ENCODE measurements around the gene RASAL3. TPM values are rescaled to one million over a fixed set of nuclear protein-coding genes. Genes with fewer than 3 reads are reported as not detected.

RASAL3 gene
- total RNA-seq, 4 donors from 2014 or later, result 1.9 to 117 (median 15.3) TPM

GRCh38 chr19:15427991-15428471 lies 36.3 kb downstream of the RASAL3 start:
- no peak overlapping the region for H3K27ac ChIP-seq
- TF ChIP-seq, protein P1, sequence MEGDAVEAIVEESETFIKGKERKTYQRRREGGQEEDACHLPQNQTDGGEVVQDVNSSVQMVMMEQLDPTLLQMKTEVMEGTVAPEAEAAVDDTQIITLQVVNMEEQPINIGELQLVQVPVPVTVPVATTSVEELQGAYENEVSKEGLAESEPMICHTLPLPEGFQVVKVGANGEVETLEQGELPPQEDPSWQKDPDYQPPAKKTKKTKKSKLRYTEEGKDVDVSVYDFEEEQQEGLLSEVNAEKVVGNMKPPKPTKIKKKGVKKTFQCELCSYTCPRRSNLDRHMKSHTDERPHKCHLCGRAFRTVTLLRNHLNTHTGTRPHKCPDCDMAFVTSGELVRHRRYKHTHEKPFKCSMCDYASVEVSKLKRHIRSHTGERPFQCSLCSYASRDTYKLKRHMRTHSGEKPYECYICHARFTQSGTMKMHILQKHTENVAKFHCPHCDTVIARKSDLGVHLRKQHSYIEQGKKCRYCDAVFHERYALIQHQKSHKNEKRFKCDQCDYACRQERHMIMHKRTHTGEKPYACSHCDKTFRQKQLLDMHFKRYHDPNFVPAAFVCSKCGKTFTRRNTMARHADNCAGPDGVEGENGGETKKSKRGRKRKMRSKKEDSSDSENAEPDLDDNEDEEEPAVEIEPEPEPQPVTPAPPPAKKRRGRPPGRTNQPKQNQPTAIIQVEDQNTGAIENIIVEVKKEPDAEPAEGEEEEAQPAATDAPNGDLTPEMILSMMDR (IDR thresholded peaks at IDR 0.05), result no peak
- TF ChIP-seq POLR2AphosphoS5 (IDR thresholded peaks at IDR 0.05), result no peak
- TF ChIP-seq EP300 (IDR thresholded peaks at IDR 0.05; ENCODE audit: low read depth), result no peak
- TF ChIP-seq POLR2A (IDR thresholded peaks at IDR 0.05), result no peak
- WGBS, 2 donors (ENCODE audit: low coverage in 1 of 2), result 95% methylated on average over 29 of the region's 35 CpGs; no CpG with 5 or more reads in 1 of the 2 donors
- no peak overlapping the region for H3K4me3 ChIP-seq
- no peaks in the 10 kb centered on the region for H3K27me3 ChIP-seq
- in situ Hi-C loops (cut with MboI; ENCODE audit: low pct_ligation_motif_present in 1 of 4, low pct_unique_long_range_greater_than_20kb in 1 of 4, low sequenced_read_pairs in 3 of 4), result loop anchor here in 3 of 4 donors (10.0 to 25.0 kb wide), 2 partner anchors 127 to 166 kb away; no protein-coding TSS in a partner anchor
- no peak for DNase-seq
- intact Hi-C loops (cut with DNase I; ENCODE audit: low total_unique reads), result no loop called here
- peaks cover 0 to 34% (median 19%) of the 10 kb centered on the region in 4 donors for H3K36me3 ChIP-seq
- H3K9me3 ChIP-seq, result no peaks in the 10 kb centered on the region
- peaks cover 15 to 24% (median 19%) of the 10 kb centered on the region in 4 donors for H3K4me1 ChIP-seq

DNA sequence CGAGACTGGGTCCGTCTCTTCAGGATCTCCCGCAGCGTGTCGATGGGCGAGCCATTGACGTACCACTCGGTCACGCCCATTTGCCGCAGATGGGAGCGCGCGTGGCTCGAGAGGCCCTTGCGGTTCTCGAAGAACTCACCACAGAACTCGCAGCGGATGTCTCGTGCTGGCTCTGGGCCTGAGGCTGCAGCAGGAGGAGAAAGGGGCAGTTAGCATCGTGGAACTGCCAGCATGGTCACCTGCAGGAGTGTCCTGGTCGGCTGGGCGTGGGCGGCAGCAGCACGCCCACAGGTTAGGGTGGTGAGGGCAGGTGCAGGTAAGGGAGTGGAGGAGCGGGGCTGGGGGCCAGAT lies 37.0 kb downstream of the RASAL3 start:
- Histone ChIP-seq H3K36me3 (peaks cover 0 to 38% (median 23%) of the 10 kb centered on the region in 4 donors), H3K27ac (no peak overlapping the region), H3K4me1 (peaks cover 15 to 23% (median 19%) of the 10 kb centered on the region in 4 donors), H3K4me3 (no peak overlapping the region), H3K9me3 (no peaks in the 10 kb centered on the region), H3K27me3 (no peaks in the 10 kb centered on the region)
- DNase-seq, result no peak
- in situ Hi-C loops (cut with MboI; ENCODE audit: low pct_ligation_motif_present in 1 of 4, low pct_unique_long_range_greater_than_20kb in 1 of 4, low sequenced_read_pairs in 3 of 4) (loop anchor here in 3 of 4 donors (10.0 to 25.0 kb wide), 2 partner anchors 127 to 165 kb away; no protein-coding TSS in a partner anchor), intact Hi-C loops (cut with DNase I; ENCODE audit: low total_unique reads) (no loop called here)
- WGBS, 2 donors (ENCODE audit: low coverage in 1 of 2), result 93% methylated on average over 25 of the region's 25 CpGs; no CpG with 5 or more reads in 1 of the 2 donors
- TF ChIP-seq POLR2AphosphoS5 (IDR thresholded peaks at IDR 0.05), result no peak
- no peak for TF ChIP-seq EP300 (IDR thresholded peaks at IDR 0.05; ENCODE audit: low read depth)
- TF ChIP-seq, protein P1 (IDR thresholded peaks at IDR 0.05), result no peak
- TF ChIP-seq POLR2A (IDR thresholded peaks at IDR 0.05), result no peak

DNA sequence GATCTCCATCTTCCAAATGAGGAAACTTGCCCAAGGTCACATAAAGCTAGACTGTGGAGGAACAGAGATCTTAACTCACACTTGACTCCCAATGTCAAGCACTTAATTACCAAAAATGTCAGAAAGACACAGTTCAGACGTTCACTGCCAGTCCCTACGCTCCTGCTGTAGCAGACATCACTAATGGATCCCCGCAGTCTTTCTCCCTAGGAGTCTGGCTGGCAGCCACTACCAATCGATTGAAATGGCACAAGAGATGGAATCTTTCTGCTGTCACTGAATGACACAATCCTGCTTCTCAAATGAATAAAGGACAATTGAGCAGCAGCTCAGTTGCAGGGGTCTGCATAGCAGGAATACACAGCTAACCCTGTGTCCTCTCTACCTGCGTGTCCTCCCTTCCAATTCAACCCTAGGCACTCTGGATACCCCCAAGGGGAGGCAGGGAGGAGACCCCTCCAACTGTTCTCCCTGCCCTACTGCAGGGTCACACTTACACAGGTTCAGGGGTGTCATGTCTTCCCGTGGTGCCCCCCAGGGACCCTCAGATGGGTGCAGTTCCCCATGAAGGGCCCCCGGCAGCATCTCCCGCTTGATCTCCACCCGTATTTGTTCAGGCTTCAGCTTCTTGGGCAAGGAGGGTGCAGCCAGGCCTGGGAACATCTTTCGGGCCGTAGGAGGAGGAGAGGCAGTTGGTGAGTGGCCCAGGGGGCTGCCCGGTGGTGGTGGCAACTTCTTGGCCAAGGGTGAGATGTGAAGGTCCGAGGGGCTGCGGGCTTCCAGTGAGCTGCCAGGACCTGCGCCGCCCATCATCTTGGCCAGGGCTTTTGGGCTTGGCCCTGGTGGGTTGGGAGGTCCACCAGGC lies 37.6 kb downstream of the RASAL3 start:
- Histone ChIP-seq H3K36me3 (peaks cover 0 to 38% (median 23%) of the 10 kb centered on the region in 4 donors), H3K4me1 (peaks cover 14 to 23% (median 16%) of the 10 kb centered on the region in 4 donors), H3K4me3 (no peak overlapping the region), H3K27me3 (no peaks in the 10 kb centered on the region), H3K27ac (no peak overlapping the region), H3K9me3 (no peaks in the 10 kb centered on the region)
- TF ChIP-seq, protein P1 (IDR thresholded peaks at IDR 0.05), result no peak
- TF ChIP-seq POLR2A (IDR thresholded peaks at IDR 0.05), result no peak
- TF ChIP-seq POLR2AphosphoS5 (IDR thresholded peaks at IDR 0.05), result no peak
- no peak for TF ChIP-seq EP300 (IDR thresholded peaks at IDR 0.05; ENCODE audit: low read depth)
- 78 to 90% methylated on average over 3 to 16 of the region's 16 CpGs for WGBS, 2 donors (ENCODE audit: low coverage in 1 of 2)
- in situ Hi-C loops (cut with MboI; ENCODE audit: low pct_ligation_motif_present in 1 of 4, low pct_unique_long_range_greater_than_20kb in 1 of 4, low sequenced_read_pairs in 3 of 4), result loop anchor here in 3 of 4 donors (10.0 to 25.0 kb wide), 2 partner anchors 128 to 164 kb away; no protein-coding TSS in a partner anchor
- intact Hi-C loops (cut with DNase I; ENCODE audit: low total_unique reads), result no loop called here
- no peak for DNase-seq

GRCh38 chr19:15425321-15425950 lies 38.9 kb downstream of the RASAL3 start:
- WGBS, 2 donors (ENCODE audit: low coverage in 1 of 2), result 95 to 100% methylated on average over 2 to 35 of the region's 36 CpGs
- intact Hi-C loops (cut with DNase I; ENCODE audit: low total_unique reads) (no loop called here), in situ Hi-C loops (cut with MboI; ENCODE audit: low pct_ligation_motif_present in 1 of 4, low pct_unique_long_range_greater_than_20kb in 1 of 4, low sequenced_read_pairs in 3 of 4) (loop anchor here in 3 of 4 donors (10.0 to 25.0 kb wide), 2 partner anchors 129 to 163 kb away; no protein-coding TSS in a partner anchor)
- Histone ChIP-seq H3K36me3 (peaks cover 0 to 38% (median 23%) of the 10 kb centered on the region in 4 donors), H3K9me3 (no peaks in the 10 kb centered on the region), H3K4me1 (peaks cover 1 to 11% (median 4%) of the 10 kb centered on the region in 4 donors), H3K27ac (no peak overlapping the region), H3K27me3 (no peaks in the 10 kb centered on the region), H3K4me3 (no peak overlapping the region)
- no peak for TF ChIP-seq POLR2AphosphoS5 (IDR thresholded peaks at IDR 0.05)
- DNase-seq, result no peak
